Measurements from ENCODE around the gene ZFP91. TPM values are rescaled to one million over a fixed set of nuclear protein-coding genes. Genes with fewer than 3 reads are reported as not detected.
A peak's percentile ranks its signal among the peaks of the same experiment; 100 is the strongest.

ZFP91 gene
- total and polyA plus RNA-seq, 2 of the 13 experiments (the other 11 are each of a cell fraction or from before 2014, with no cell fraction given), result 13.5 to 38.6 TPM

DNA sequence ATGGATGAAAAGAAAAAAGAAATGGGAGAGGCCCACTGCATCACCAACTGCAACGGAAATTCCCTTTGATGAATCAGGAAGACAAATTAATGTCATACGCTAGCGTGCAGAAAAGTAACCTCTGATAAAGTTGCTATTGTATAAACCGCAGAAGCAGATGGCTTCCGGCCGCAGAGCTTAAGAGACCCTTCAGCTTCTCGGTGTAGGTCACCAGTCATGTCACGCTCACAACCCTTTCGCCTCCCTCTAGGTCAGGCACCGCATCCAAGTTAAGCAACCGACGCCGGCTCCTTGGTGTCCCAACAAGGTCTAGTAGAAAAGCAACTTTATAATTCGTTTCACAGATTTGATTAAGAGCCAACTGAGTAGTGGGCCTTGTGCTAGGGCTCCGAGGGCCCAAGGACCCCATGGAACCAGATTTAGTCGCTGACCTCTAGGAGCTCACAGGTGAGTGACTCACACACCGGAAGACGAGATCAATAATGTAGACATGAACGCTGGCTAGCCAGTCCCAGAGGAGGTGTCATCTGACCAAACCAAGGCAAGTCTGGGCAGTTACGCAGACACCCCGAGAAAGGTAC, 1.2 kb upstream of the ZFP91 start (continued):
- TF ChIP-seq RNF2 (conservative IDR thresholded peaks at IDR 0.05; ENCODE audit: low read depth) (no peak), NCOA5 (CRISPR knock-in tag; IDR thresholded peaks at IDR 0.05) (no peak), KDM6A (CRISPR knock-in tag; IDR thresholded peaks at IDR 0.05; ENCODE audit: low read depth) (no peak), DR1 (CRISPR knock-in tag; IDR thresholded peaks at IDR 0.05) (0 out of 2 replicates have a peak, but pooled peaks have one; percentile 22), POLR2A (IDR thresholded peaks at IDR 0.05; ENCODE audit: insufficient read depth in 1 of 2, low read depth in 2 of 2, low read length in 2 of 2) (peak; percentile 73 to 84), NAIF1 (CRISPR knock-in tag; IDR thresholded peaks at IDR 0.05; ENCODE audit: borderline replicate concordance) (no peak; the same call in 1 of the 2 replicates), HNF4G (IDR thresholded peaks at IDR 0.05; ENCODE audit: borderline replicate concordance, low read depth, low read length) (peak; percentile 34; the same call in 1 of the 2 replicates), HNF4G (CRISPR knock-in tag; IDR thresholded peaks at IDR 0.05; ENCODE audit: borderline replicate concordance, low read depth) (no peak), ZC3H4 (CRISPR knock-in tag; IDR thresholded peaks at IDR 0.05; ENCODE audit: borderline replicate concordance) (no peak), SMAD3 (CRISPR knock-in tag; IDR thresholded peaks at IDR 0.05) (no peak), RXRA (CRISPR knock-in tag; IDR thresholded peaks at IDR 0.05) (0 out of 2 replicates have a peak, but pooled peaks have one; percentile 42), EP300 (IDR thresholded peaks at IDR 0.05; ENCODE audit: low read depth in 2 of 2, low read length in 2 of 2) (0 out of 4 replicates have a peak, but pooled peaks of 1 of the 2 experiments have one; percentile 23), EP300 (CRISPR knock-in tag; IDR thresholded peaks at IDR 0.05; ENCODE audit: borderline replicate concordance) (peak; percentile 13; the same call in 1 of the 2 replicates), ZNF614 (CRISPR knock-in tag; IDR thresholded peaks at IDR 0.05; ENCODE audit: borderline replicate concordance) (no peak), ZNF253 (CRISPR knock-in tag; IDR thresholded peaks at IDR 0.05; ENCODE audit: borderline replicate concordance) (no peak), SYNCRIP (IDR thresholded peaks at IDR 0.05; ENCODE audit: insufficient read depth, low read depth, low read length) (no peak), HES4 (CRISPR knock-in tag; IDR thresholded peaks at IDR 0.05; ENCODE audit: borderline replicate concordance) (no peak), GABPB1 (CRISPR knock-in tag; IDR thresholded peaks at IDR 0.05) (no peak), NR2F1 (CRISPR knock-in tag; IDR thresholded peaks at IDR 0.05) (peak; percentile 45 to 74; a peak in 3 of 4 replicates), ELF3 (CRISPR knock-in tag; IDR thresholded peaks at IDR 0.05) (no peak), MEIS2 (CRISPR knock-in tag; IDR thresholded peaks at IDR 0.05) (no peak), RARG (CRISPR knock-in tag; IDR thresholded peaks at IDR 0.05; ENCODE audit: low read depth) (no peak), ZNF382 (CRISPR knock-in tag; IDR thresholded peaks at IDR 0.05; ENCODE audit: borderline replicate concordance) (no peak), ZNF878 (CRISPR knock-in tag; IDR thresholded peaks at IDR 0.05) (0 out of 2 replicates have a peak, but pooled peaks have one; percentile 20)
- TF ChIP-seq, protein P1, sequence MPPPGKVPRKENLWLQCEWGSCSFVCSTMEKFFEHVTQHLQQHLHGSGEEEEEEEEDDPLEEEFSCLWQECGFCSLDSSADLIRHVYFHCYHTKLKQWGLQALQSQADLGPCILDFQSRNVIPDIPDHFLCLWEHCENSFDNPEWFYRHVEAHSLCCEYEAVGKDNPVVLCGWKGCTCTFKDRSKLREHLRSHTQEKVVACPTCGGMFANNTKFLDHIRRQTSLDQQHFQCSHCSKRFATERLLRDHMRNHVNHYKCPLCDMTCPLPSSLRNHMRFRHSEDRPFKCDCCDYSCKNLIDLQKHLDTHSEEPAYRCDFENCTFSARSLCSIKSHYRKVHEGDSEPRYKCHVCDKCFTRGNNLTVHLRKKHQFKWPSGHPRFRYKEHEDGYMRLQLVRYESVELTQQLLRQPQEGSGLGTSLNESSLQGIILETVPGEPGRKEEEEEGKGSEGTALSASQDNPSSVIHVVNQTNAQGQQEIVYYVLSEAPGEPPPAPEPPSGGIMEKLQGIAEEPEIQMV (CRISPR knock-in tag; IDR thresholded peaks at IDR 0.05; ENCODE audit: low read depth), result peak; percentile 49; the same call in 1 of the 2 replicates
- TF ChIP-seq, protein P2, sequence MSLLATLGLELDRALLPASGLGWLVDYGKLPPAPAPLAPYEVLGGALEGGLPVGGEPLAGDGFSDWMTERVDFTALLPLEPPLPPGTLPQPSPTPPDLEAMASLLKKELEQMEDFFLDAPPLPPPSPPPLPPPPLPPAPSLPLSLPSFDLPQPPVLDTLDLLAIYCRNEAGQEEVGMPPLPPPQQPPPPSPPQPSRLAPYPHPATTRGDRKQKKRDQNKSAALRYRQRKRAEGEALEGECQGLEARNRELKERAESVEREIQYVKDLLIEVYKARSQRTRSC (CRISPR knock-in tag; IDR thresholded peaks at IDR 0.05; ENCODE audit: low read depth), result no peak
- TF ChIP-seq, protein P3, sequence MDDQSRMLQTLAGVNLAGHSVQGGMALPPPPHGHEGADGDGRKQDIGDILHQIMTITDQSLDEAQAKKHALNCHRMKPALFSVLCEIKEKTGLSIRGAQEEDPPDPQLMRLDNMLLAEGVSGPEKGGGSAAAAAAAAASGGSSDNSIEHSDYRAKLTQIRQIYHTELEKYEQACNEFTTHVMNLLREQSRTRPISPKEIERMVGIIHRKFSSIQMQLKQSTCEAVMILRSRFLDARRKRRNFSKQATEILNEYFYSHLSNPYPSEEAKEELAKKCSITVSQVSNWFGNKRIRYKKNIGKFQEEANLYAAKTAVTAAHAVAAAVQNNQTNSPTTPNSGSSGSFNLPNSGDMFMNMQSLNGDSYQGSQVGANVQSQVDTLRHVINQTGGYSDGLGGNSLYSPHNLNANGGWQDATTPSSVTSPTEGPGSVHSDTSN (CRISPR knock-in tag; IDR thresholded peaks at IDR 0.05; ENCODE audit: borderline replicate concordance), result no peak
- TF ChIP-seq, protein P4, sequence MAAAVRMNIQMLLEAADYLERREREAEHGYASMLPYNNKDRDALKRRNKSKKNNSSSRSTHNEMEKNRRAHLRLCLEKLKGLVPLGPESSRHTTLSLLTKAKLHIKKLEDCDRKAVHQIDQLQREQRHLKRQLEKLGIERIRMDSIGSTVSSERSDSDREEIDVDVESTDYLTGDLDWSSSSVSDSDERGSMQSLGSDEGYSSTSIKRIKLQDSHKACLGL (CRISPR knock-in tag; IDR thresholded peaks at IDR 0.05), result no peak
